Fibroblast of skin of left quadriceps (primary cell): ENCODE results near the gene GPD1.

Experiments
- DNase-seq, 2 experiments: peaks; one replicate each; pipeline ENCODE4 v3.0.0-alpha.2; 2013; ENCODE audit warnings: low read depth in 2 of 2

Gene GPD1

GRCh38 chr12:50101663-50102062 lies 2.1 kb upstream of the GPD1 start:
- no peak for DNase-seq

DNA sequence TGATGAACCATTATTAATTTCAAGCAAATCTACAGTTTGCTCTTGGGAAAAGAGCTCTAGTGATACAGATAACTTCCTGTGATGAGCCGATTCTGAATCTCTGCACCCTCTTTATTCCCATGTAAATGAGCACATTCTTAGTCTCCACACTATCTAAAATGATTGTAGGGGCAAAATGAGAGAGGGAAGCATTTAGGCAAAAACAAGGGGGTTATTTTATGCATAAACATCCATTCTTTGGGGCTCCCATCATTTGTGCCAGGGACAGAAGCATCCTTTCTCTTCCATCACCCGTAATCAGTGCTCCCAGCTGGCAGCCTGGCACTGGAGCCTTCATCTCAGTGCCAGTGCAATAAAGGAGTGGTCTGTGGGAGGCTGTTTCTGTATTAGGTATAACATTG lies 1.7 kb upstream of the GPD1 start:
- DNase-seq = no peak

DNA sequence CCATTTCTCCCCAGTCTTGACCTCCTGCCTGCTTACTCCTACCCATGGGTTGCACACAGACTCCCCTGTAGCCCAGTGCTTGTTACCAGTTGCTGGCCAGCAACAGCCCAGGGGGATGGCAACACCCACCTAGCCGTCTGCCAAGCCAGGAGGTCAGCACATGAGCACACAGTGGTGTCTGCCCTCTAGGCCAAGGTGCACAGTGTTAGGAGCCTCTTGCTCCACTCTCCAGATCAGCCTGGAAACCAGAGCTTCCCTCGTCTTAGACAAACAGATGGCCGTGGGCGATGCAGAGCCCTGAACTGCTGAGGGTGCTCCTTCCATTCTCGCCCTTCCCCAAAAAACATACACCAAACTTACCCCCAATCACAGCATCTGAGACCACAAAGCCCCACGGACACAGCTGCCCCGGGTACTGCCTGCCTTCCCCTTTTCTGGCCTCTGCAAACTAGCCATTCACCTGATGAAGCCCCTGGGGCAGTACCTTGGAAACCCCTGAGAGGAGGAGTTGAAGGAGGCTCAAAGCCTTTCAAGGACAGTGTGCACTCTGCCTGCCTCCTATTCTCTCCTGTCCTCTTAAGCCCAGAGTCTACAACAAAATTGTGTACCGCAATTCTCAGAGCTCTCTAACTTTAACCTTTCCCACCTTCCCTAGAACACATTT lies 1.0 kb upstream of the GPD1 start:
- DNase-seq = no peak

GRCh38 chr12:50103351-50103750 lies 457 bp upstream of the GPD1 start:
- DNase-seq = no peak

- DNase-seq = no peak
Observed at GRCh38 chr12:50104417-50105366, 884 bp downstream of the GPD1 start.

DNA sequence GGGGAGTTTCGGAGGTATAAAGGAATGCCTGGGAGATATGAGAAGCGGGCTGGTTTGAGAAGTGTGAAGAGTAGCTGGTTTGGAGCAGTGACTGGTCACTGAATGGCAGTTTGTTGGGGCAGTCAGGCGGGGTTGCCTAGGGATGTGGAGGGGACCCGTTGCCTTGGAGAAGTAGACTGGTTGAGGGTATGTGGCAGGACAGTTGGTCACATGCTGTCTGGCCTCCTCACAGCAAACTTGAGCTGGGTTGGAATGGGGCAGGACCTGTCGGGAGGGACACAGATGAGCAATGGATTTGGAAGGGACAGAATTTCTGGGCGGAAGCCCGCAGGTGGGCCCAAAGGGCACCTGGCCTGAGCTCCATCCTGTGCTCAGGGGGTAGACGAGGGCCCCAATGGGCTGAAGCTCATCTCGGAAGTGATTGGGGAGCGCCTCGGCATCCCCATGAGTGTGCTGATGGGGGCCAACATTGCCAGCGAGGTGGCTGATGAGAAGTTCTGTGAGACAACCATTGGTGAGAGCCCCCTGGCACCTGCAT lies 2.2 kb downstream of the GPD1 start:
- no peak for DNase-seq

- DNase-seq = no peak
Observed at GRCh38 chr12:50106907-50107306, 3.1 kb downstream of the GPD1 start.

GRCh38 chr12:50107416-50108268 lies 3.8 kb downstream of the GPD1 start:
- DNase-seq = no peak

- DNase-seq = no peak
Observed at GRCh38 chr12:50109319-50109718, 5.5 kb downstream of the GPD1 start.

GRCh38 chr12:50110127-50110761 lies 6.4 kb downstream of the GPD1 start:
- no peak for DNase-seq

- DNase-seq = no peak
Observed at GRCh38 chr12:50110762-50111351, 7.0 kb downstream of the GPD1 start.

DNA sequence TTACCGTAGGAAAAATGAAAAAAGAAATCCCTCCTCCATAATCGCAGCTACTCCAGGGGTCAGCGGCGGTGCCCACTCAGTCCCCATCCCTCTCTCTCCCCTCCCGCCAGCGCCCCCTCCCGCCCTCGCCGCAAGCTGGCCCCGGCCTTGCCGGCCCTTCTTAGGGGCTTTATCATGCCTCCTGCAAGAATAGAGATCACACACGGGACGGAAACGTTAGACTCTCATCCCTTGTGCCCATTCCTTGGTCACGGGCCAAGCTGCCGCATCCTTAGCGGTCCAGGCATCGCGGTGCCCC lies 7.5 kb downstream of the GPD1 start:
- no peak for DNase-seq

- DNase-seq = peak; percentile 99
Observed at GRCh38 chr12:50111693-50112455, 8.1 kb downstream of the GPD1 start, which contains the start of gene COX14. TSS of gene COX14 (plus strand) at chr12:50112236. CDS start at chr12:50120044, 7,808 bp downstream.

GRCh38 chr12:50112456-50113218 lies 8.8 kb downstream of the GPD1 start:
- DNase-seq = no peak

- DNase-seq = no peak
Observed at GRCh38 chr12:50117057-50117622, 13.3 kb downstream of the GPD1 start.

DNA sequence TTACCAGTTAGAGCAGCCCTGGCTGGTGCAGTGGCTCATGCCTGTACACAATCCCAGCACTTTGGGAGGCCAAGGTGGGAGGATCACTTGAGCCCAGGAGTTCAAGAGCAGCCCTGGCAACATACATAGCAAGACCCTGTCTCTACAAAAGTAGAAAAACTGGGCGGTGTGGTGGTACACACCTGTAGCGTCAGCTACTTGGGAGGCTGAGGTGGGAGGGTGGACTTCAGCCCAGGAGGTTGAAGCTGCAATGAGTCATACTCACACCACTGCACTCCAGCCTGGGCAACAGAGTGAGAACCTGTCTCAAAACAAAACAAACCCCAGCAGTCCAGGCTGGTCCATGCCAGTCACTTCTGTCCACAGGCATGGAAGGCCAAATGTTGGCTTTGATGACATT lies 15.6 kb downstream of the GPD1 start:
- DNase-seq = no peak

- DNase-seq = no peak
Observed at GRCh38 chr12:50120521-50120920, 16.7 kb downstream of the GPD1 start.

DNA sequence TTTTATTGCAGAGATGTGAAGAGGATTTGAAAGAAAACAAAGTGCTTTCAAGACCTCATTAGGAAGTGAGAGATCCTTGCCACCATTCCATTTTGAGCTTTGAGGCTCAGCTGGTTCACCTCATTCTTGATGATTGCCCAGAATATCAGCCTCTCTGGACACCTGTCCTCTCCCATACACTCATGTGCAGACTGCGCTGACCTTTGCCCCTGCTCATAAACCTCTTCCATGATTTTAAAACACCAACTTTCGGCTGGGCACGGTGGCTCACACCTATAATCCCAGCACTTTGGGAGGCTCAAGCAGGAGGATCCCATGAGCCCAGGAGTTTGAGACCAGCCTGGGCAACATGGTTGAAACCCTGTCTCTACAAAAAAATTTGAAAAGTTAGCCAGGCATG lies 17.1 kb downstream of the GPD1 start:
- DNase-seq = no peak

GRCh38 chr12:50121641-50122040 lies 17.8 kb downstream of the GPD1 start:
- DNase-seq = no peak
